SU-DHL-6 (cell line): Measurements from ENCODE around the gene GMFB.
"Not testable (repeated sequence)": the region's sequence is repeated elsewhere in the genome, so short reads cannot be mapped to it uniquely, and the experiment has no call there.

ENCODE experiments used
- H2AFZ ChIP-seq: fragments of 200-600 bp; sonication (generic); 2 replicates; pipeline ENCODE4 v1.6.1; 2014; ENCODE audit warnings: low read depth, mild to moderate bottlenecking, moderate library complexity, mixed read lengths, antibody characterized with exemption, low read length; ENCODE audit not compliant: severe bottlenecking
- H3F3A ChIP-seq: fragments of 200-600 bp; shearing (Covaris generic); 2 replicates; pipeline ENCODE4 v1.6.0; 2016; ENCODE audit warnings: antibody characterized with exemption, mild to moderate bottlenecking; ENCODE audit not compliant: insufficient read depth
- H3K27ac ChIP-seq: fragments of 200-600 bp; sonication (generic); 2 replicates; pipeline ENCODE4 v1.5.1; 2016; ENCODE audit warnings: low read depth, mild to moderate bottlenecking, low read length, moderate library complexity, mixed read lengths
- H3K27me3 ChIP-seq: fragments of 200-600 bp; sonication (generic), shearing (Covaris generic); 2 replicates; pipeline ENCODE4 v1.6.0; 2014; ENCODE audit warnings: mild to moderate bottlenecking, low read length
- H3K36me3 ChIP-seq: fragments of 200-600 bp; sonication (generic); 2 replicates; pipeline ENCODE4 v1.6.1; 2014; ENCODE audit warnings: mild to moderate bottlenecking, low read length, mixed read lengths
- H3K4me2 ChIP-seq: fragments of 300-600, 200-600 bp; shearing (Covaris generic), sonication (generic); 2 replicates; pipeline ENCODE4 v1.6.0; 2014; ENCODE audit warnings: low read length, low read depth, mild to moderate bottlenecking; ENCODE audit not compliant: poor library complexity, severe bottlenecking
- H3K4me3 ChIP-seq: fragments of 200-600 bp; sonication (generic); 2 replicates; pipeline ENCODE4 v1.5.1; 2014; ENCODE audit warnings: antibody characterized with exemption, low read length, mild to moderate bottlenecking, mixed read lengths; ENCODE audit not compliant: insufficient read depth, poor library complexity, severe bottlenecking
- H3K79me2 ChIP-seq: fragments of 200-600 bp; sonication (generic); 2 replicates; pipeline ENCODE4 v1.6.1; 2014; ENCODE audit warnings: mild to moderate bottlenecking, low read length, moderate library complexity; ENCODE audit not compliant: insufficient read depth
- H3K9ac ChIP-seq: fragments of 200-600 bp; sonication (generic); 2 replicates; pipeline ENCODE4 v1.7.0; 2014; ENCODE audit warnings: mild to moderate bottlenecking, low read length
- H3K9me2 ChIP-seq: fragments of 200-600 bp; sonication (generic); replicated peaks from 2 replicates; pipeline ENCODE4 v1.6.1; 2014; ENCODE audit warnings: low read length; ENCODE audit not compliant: insufficient read depth
- H3K9me3 ChIP-seq: fragments of 200-600 bp; sonication (generic); 2 replicates; pipeline ENCODE4 v1.6.1; 2014; ENCODE audit warnings: low read length, mixed read lengths; ENCODE audit not compliant: insufficient read depth
- H4K20me1 ChIP-seq: fragments of 200-600 bp; sonication (generic); 2 replicates; pipeline ENCODE4 v1.6.1; 2014; ENCODE audit warnings: low read depth, mild to moderate bottlenecking, antibody characterized with exemption, low read length, moderate library complexity, mixed read lengths
- EZH2phosphoT487 ChIP-seq: fragments of 200-600 bp; sonication (generic), shearing (Covaris generic); conservative IDR thresholded peaks from 2 replicates; pipeline ENCODE4 v1.6.1; 2018; ENCODE audit warnings: mild to moderate bottlenecking, antibody characterized with exemption, low read length, moderate library complexity, mixed read lengths
- TF ChIP-seq, protein P1 (sequence below): fragments of 200-600 bp; sonication (generic); IDR thresholded peaks from one replicate; pipeline ENCODE4 v1.5.1; 2017; ENCODE audit warnings: antibody characterized with exemption, mild to moderate bottlenecking, low read length, moderate library complexity; ENCODE audit not compliant: insufficient read depth, poor library complexity, severe bottlenecking

Gene GMFB

DNA sequence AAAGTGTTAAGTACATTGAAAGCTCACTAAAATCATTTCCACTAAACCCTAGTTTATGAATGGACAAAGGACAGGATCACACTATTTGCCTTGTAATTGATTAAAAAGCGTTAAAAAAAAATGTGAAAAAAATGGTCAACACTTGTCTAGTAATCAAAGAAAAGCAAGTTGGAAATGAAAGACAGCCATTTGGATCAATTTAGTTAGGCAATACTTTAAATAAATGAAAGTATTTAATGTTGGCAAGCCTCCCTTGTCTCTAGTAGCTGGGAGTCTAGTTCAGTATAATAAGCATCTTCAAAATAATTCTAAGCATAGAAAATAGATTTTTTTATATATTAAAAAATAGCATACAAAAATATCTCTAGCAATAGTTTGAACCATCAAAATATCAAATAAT is 33.4 kb downstream of the GMFB start:
- Histone ChIP-seq H3K36me3 (no peaks in the 10 kb centered on the region), H3K9me2 (no peaks in the 10 kb centered on the region), H2AFZ (no peak overlapping the region)

DNA sequence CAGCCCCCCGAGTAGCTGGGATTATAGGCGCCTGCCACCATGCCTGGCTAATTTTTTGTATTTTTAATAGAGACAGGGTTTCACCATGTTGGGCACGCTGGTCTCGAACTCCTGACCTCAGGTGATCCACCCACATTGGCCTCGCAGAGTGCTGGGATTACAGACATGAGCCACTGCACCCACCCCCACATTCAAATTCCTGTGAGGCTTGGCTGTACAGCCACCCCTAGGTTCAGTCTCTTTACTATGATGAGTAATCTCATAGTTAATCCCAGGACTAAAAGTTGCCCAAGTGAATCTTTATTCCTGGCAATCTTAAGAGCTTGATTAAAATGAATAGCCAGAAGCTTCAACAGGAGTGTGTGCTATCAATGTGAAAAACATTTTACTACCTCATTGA is 34.8 kb downstream of the GMFB start:
- not testable (repeated sequence) for H3K9me3 ChIP-seq, H3K36me3 ChIP-seq, H2AFZ ChIP-seq, H3F3A ChIP-seq, H4K20me1 ChIP-seq, H3K4me2 ChIP-seq, H3K79me2 ChIP-seq, H3K9me2 ChIP-seq, H3K27me3 ChIP-seq, H3K9ac ChIP-seq, H3K4me3 ChIP-seq, H3K27ac ChIP-seq

More for the DNA sequence above, 33.4 kb downstream of the GMFB start:
- Histone ChIP-seq H3K4me2 (no peak overlapping the region), H3K4me3 (no peak overlapping the region), H3K27ac (no peak overlapping the region), H3K79me2 (no peaks in the 10 kb centered on the region), H3K9ac (no peak overlapping the region), H3F3A (no peaks in the 10 kb centered on the region), H4K20me1 (no peaks in the 10 kb centered on the region), H3K9me3 (peaks cover 15% of the 10 kb centered on the region; the same call in 1 of the 2 replicates), H3K27me3 (no peaks in the 10 kb centered on the region)
- TF ChIP-seq EZH2phosphoT487 = no peak
- TF ChIP-seq, protein P1, sequence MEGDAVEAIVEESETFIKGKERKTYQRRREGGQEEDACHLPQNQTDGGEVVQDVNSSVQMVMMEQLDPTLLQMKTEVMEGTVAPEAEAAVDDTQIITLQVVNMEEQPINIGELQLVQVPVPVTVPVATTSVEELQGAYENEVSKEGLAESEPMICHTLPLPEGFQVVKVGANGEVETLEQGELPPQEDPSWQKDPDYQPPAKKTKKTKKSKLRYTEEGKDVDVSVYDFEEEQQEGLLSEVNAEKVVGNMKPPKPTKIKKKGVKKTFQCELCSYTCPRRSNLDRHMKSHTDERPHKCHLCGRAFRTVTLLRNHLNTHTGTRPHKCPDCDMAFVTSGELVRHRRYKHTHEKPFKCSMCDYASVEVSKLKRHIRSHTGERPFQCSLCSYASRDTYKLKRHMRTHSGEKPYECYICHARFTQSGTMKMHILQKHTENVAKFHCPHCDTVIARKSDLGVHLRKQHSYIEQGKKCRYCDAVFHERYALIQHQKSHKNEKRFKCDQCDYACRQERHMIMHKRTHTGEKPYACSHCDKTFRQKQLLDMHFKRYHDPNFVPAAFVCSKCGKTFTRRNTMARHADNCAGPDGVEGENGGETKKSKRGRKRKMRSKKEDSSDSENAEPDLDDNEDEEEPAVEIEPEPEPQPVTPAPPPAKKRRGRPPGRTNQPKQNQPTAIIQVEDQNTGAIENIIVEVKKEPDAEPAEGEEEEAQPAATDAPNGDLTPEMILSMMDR = no peak

DNA sequence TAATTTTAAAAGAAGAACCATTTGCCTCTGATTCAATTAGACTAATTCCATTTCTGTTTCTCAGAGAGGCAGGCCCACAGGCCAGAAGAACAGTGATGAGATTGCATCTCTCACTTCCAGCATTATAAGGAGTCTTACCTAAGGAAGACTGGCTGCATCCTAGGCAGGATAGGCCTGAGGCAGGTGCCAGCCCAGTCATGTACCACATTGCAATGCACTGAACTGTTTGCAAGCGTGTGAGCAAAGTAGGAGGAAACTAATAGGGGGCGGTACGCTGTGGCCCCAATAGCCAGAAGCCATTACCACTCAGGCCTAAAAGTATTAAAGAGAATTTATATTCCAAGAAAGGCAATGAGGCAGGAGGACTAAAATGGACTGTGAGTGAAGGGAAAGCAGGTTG is 35.5 kb downstream of the GMFB start:
- Histone ChIP-seq H3F3A (no peaks in the 10 kb centered on the region), H3K9ac (no peak overlapping the region), H3K27ac (no peak overlapping the region), H2AFZ (no peak overlapping the region), H3K9me2 (no peaks in the 10 kb centered on the region), H4K20me1 (no peaks in the 10 kb centered on the region), H3K4me3 (no peak overlapping the region), H3K4me2 (no peak overlapping the region), H3K79me2 (no peaks in the 10 kb centered on the region), H3K9me3 (no peaks in the 10 kb centered on the region), H3K36me3 (no peaks in the 10 kb centered on the region), H3K27me3 (no peaks in the 10 kb centered on the region)
- TF ChIP-seq EZH2phosphoT487 = no peak
- TF ChIP-seq, protein P1 = no peak

DNA sequence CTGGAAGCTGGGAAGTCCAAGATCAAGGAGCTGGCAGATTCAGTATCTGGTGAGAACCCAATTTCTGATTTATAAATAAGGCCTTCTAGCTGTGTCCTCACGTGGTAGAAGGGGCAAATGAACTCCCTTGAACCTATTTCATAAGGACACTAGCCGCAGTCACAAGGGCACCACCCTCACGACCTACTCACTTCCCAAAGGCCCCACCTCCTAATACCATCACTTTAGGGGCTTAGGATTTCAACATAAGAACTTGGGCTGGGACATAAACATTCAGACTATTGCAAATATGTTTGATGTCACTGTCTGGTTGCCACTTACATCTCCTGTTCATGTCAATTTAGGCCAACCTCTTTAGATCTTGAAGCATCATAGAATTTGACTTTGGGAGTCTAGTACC is 36.8 kb downstream of the GMFB start:
- no peak overlapping the region for H3K4me2 ChIP-seq

More for the DNA sequence above, 36.8 kb downstream of the GMFB start:
- H3K27ac ChIP-seq = no peak overlapping the region
- H3K79me2 ChIP-seq = no peaks in the 10 kb centered on the region
- H3K9me3 ChIP-seq = no peaks in the 10 kb centered on the region
- no peaks in the 10 kb centered on the region for H3K36me3 ChIP-seq
- no peak overlapping the region for H3K9ac ChIP-seq
- H3K9me2 ChIP-seq = no peaks in the 10 kb centered on the region
- no peaks in the 10 kb centered on the region for H3K27me3 ChIP-seq
- no peak overlapping the region for H2AFZ ChIP-seq
- H4K20me1 ChIP-seq = no peaks in the 10 kb centered on the region
- TF ChIP-seq, protein P1 = no peak
- TF ChIP-seq EZH2phosphoT487 = no peak
- H3F3A ChIP-seq = no peaks in the 10 kb centered on the region
- H3K4me3 ChIP-seq = no peak overlapping the region
